GM23248 (cell line): Measurements from ENCODE around the gene CCDC85B. TPM values are rescaled to one million over a fixed set of nuclear protein-coding genes. Genes with fewer than 3 reads are reported as not detected.

Experiments
- DNase-seq: peaks from one replicate; pipeline ENCODE4 v3.0.0-alpha.2; 2015
- H2AFZ ChIP-seq: fragments of 200-600 bp; sonication (generic); 2 replicates; pipeline ENCODE4 v1.6.1; 2016; ENCODE audit warnings: antibody characterized with exemption
- H3F3A ChIP-seq: fragments of 200-600 bp; sonication (generic); 2 replicates; pipeline ENCODE4 v1.6.1; 2016; ENCODE audit warnings: mild to moderate bottlenecking, antibody characterized with exemption, mixed run types; ENCODE audit not compliant: insufficient read depth
- H3K27ac ChIP-seq: fragments of 200-600 bp; sonication (generic); 2 replicates; pipeline ENCODE4 v1.5.1; 2016; ENCODE audit warnings: mild to moderate bottlenecking
- H3K27me3 ChIP-seq: fragments of 200-600 bp; sonication (generic); replicated peaks from 2 replicates; pipeline ENCODE4 v1.6.1; 2016; ENCODE audit warnings: mild to moderate bottlenecking; ENCODE audit not compliant: insufficient read depth
- H3K36me3 ChIP-seq: fragments of 200-600 bp; sonication (generic); 2 replicates; pipeline ENCODE4 v1.6.1; 2016; ENCODE audit warnings: low read depth, mild to moderate bottlenecking
- H3K4me1 ChIP-seq: fragments of 200-600 bp; sonication (generic); 2 replicates; pipeline ENCODE4 v1.6.1; 2016; ENCODE audit warnings: mild to moderate bottlenecking; ENCODE audit not compliant: insufficient read depth
- H3K4me2 ChIP-seq: fragments of 200-600 bp; sonication (generic); one replicate; pipeline ENCODE4 v1.6.1; 2016; ENCODE audit warnings: mild to moderate bottlenecking; ENCODE audit not compliant: unreplicated experiment
- H3K4me3 ChIP-seq: fragments of 200-600 bp; sonication (generic); 2 replicates; pipeline ENCODE4 v1.5.1; 2016; ENCODE audit warnings: mild to moderate bottlenecking
- H3K79me2 ChIP-seq: fragments of 200-600 bp; sonication (generic); 2 replicates; pipeline ENCODE4 v1.6.1; 2016; ENCODE audit warnings: mild to moderate bottlenecking; ENCODE audit not compliant: insufficient read depth
- H3K9ac ChIP-seq: fragments of 200-600 bp; sonication (generic); 2 replicates; pipeline ENCODE4 v1.6.1; 2016; ENCODE audit warnings: mild to moderate bottlenecking
- H3K9me2 ChIP-seq: fragments of 200-600 bp; sonication (generic); 2 replicates; pipeline ENCODE4 v1.6.1; 2016; ENCODE audit warnings: mixed run types, mild to moderate bottlenecking, moderate library complexity; ENCODE audit not compliant: insufficient read depth
- H3K9me3 ChIP-seq: fragments of 200-600 bp; sonication (generic); one replicate; pipeline ENCODE4 v1.6.1; 2017; ENCODE audit warnings: low read depth
- H4K20me1 ChIP-seq: fragments of 200-600 bp; sonication (generic); 2 replicates; pipeline ENCODE4 v1.6.0; 2016; ENCODE audit not compliant: insufficient read depth
- EZH2 ChIP-seq: fragments of 200-600 bp; sonication (generic); IDR thresholded peaks from 2 replicates; pipeline ENCODE4 v1.6.1; 2018; ENCODE audit warnings: antibody characterized with exemption, mild to moderate bottlenecking; ENCODE audit not compliant: insufficient read depth, poor library complexity, severe bottlenecking
- EZH2phosphoT487 ChIP-seq: fragments of 200-600 bp; sonication (generic); IDR thresholded peaks from 2 replicates; pipeline ENCODE4 v1.6.1; 2018; ENCODE audit warnings: antibody characterized with exemption, moderate library complexity, mild to moderate bottlenecking, low read depth; ENCODE audit not compliant: insufficient read depth
- WGBS, 2 experiments: methylation state at CpG; one replicate each; pipeline ENCODE4 v1.1.6; 2015 to 2017; ENCODE audit warnings: low lambda C conversion rate in 2 of 2, low coverage in 1 of 2; ENCODE audit errors: missing lambda C conversion rate in 2 of 2; 5-methylcytosine and 5-hydroxymethylcytosine counted together
- in situ Hi-C: fragments of 300-500 bp; cut with MboI; formaldehyde crosslinking; loops from 2 replicates; pipeline ENCODE4 v1.15.0; 2020
- polyA plus RNA-seq: library from polyadenylated mRNA; unstranded; fragments of >200 nt; fragmentation: Nextera tagmentation; extraction: Ambion mirVana; gene quantifications from 2 replicates; pipeline ENCODE4 v1.2.1, GENCODE V29; 2016
- total RNA-seq: library from RNA; depleted of rRNA; stranded (reverse); fragments of >200 nt; shearing (Covaris generic); gene quantifications from 2 replicates; pipeline ENCODE4 v1.2.3, GENCODE V29; 2014; rRNA removed

Gene CCDC85B
- total RNA-seq (95.1 and 143 TPM in 2 replicates), polyA plus RNA-seq (116 and 118 TPM in 2 replicates)

- TF ChIP-seq EZH2 (no peak), EZH2phosphoT487 (no peak)
- no peaks in the 10 kb centered on the region for H3K27me3 ChIP-seq
- no peak within 1 kb of the TSS for H2AFZ ChIP-seq
- peak within 1 kb of the TSS; percentile 93 for H3K4me2 ChIP-seq
- peak; percentile 98 for DNase-seq
- H4K20me1 ChIP-seq, result no peaks in the 10 kb centered on the region; the same call in 1 of the 2 replicates
- H3F3A ChIP-seq, result peaks cover 74% of the 10 kb centered on the region
- H3K9me2 ChIP-seq, result no peaks in the 10 kb centered on the region
- peaks cover 54% of the 10 kb centered on the region for H3K4me1 ChIP-seq
- peak within 1 kb of the TSS; percentile 99 for H3K9ac ChIP-seq
- peak within 1 kb of the TSS; percentile 99 for H3K27ac ChIP-seq
- in situ Hi-C loops, result no loop called here
- peak within 1 kb of the TSS; percentile 95 for H3K4me3 ChIP-seq
- 1 to 2% methylated on average over 78 to 87 of the region's 94 CpGs for WGBS, 2 experiments
- peaks cover 68% of the 10 kb centered on the region for H3K79me2 ChIP-seq
- H3K36me3 ChIP-seq, result peaks cover 18% of the 10 kb centered on the region; the same call in 1 of the 2 replicates
- no peaks in the 10 kb centered on the region for H3K9me3 ChIP-seq
These were observed at the start of gene CCDC85B for GRCh38 chr11:65890324-65891218. Gene CCDC85B, plus strand, starts transcription at chr11:65890673. Its CDS starts 111 bp downstream, at chr11:65890784.

- Histone ChIP-seq H3K4me1 (no peaks in the 10 kb centered on the region), H3K9me2 (no peaks in the 10 kb centered on the region), H3K4me2 (no peak overlapping the region), H3K27ac (no peak overlapping the region), H3K9me3 (no peaks in the 10 kb centered on the region), H3K27me3 (no peaks in the 10 kb centered on the region), H4K20me1 (no peaks in the 10 kb centered on the region), H3K36me3 (no peaks in the 10 kb centered on the region), H3K79me2 (no peaks in the 10 kb centered on the region), H3K4me3 (no peak overlapping the region), H2AFZ (no peak overlapping the region), H3K9ac (no peak overlapping the region), H3F3A (peaks cover 5% of the 10 kb centered on the region; the same call in 1 of the 2 replicates)
- WGBS, 2 experiments, result 85 to 88% methylated on average over 3 to 4 of the region's 4 CpGs
- DNase-seq, result no peak
- TF ChIP-seq EZH2, result no peak
- no peak for TF ChIP-seq EZH2phosphoT487
- in situ Hi-C loops, result no loop called here
These were observed 48.3 kb upstream of the CCDC85B start for GRCh38 chr11:65842144-65842543.

DNA sequence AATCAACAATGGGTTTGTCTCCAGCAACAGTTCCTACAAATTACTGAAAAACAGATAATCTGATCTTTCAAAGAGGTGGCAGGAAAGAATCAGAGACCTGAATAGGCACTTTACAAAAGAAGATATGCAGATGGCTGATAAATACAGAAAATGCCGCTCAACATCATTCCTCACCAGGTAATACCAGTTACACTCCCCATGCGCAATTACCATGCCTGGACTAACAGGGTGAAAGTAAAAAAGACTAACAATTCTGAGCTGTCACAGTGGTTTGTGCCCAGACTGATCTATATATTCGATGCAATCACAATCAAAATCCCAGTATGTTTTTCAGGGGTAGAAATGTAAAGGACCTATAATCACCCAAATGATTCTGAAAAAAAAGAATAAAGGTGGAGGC lies 46.7 kb upstream of the CCDC85B start:
- Histone ChIP-seq H2AFZ (no peak overlapping the region), H3K4me3 (no peak overlapping the region), H3K36me3 (no peaks in the 10 kb centered on the region), H3K4me1 (no peaks in the 10 kb centered on the region), H3K27ac (no peak overlapping the region), H3K27me3 (no peaks in the 10 kb centered on the region), H3F3A (no peaks in the 10 kb centered on the region), H3K9ac (no peak overlapping the region), H3K9me3 (no peaks in the 10 kb centered on the region), H3K79me2 (no peaks in the 10 kb centered on the region), H3K9me2 (no peaks in the 10 kb centered on the region), H3K4me2 (no peak overlapping the region), H4K20me1 (no peaks in the 10 kb centered on the region)
- DNase-seq, result no peak
- in situ Hi-C loops, result no loop called here
- WGBS, 2 experiments, result 89 to 90% methylated on average over 3 of the region's 3 CpGs
- TF ChIP-seq EZH2phosphoT487 (no peak), EZH2 (no peak)

GRCh38 chr11:65844231-65844872 lies 46.1 kb upstream of the CCDC85B start:
- Histone ChIP-seq H3K4me1 (no peaks in the 10 kb centered on the region), H4K20me1 (no peaks in the 10 kb centered on the region), H3K9ac (no peak overlapping the region), H3K36me3 (no peaks in the 10 kb centered on the region), H3K4me2 (no peak overlapping the region), H3K4me3 (no peak overlapping the region), H3K27ac (no peak overlapping the region), H3K27me3 (no peaks in the 10 kb centered on the region), H3F3A (no peaks in the 10 kb centered on the region), H3K79me2 (no peaks in the 10 kb centered on the region), H3K9me3 (no peaks in the 10 kb centered on the region), H3K9me2 (no peaks in the 10 kb centered on the region), H2AFZ (no peak overlapping the region)
- no peak for TF ChIP-seq EZH2
- in situ Hi-C loops, result no loop called here
- DNase-seq, result no peak
- 83 to 84% methylated on average over 10 of the region's 10 CpGs for WGBS, 2 experiments
